Measurements from ENCODE around the gene GPAT3.
"Not testable (repeated sequence)": the region's sequence is repeated elsewhere in the genome, so short reads cannot be mapped to it uniquely, and the experiment has no call there.

GPAT3 gene

DNA sequence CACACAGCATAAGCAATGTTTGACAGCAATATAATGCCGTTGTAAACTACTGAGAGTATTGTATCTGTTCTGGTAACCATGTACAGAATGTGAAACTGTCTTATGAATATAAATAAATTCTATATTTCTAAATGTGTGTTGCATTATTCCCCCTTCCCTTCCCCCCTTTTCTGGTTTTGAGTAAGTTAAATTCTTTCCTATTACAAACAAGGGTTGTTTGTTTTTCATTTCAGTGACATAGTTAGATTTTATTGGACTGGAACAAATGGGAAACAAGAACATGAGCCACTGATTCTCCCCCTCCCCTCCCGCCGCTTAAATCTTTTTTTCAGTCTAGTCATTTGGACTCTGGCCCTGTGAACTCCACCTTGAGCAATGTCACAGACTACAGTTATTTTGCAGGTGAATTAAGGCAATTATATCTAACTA, 69.8 kb downstream of the GPAT3 start:
- no peak for DNase-seq

DNA sequence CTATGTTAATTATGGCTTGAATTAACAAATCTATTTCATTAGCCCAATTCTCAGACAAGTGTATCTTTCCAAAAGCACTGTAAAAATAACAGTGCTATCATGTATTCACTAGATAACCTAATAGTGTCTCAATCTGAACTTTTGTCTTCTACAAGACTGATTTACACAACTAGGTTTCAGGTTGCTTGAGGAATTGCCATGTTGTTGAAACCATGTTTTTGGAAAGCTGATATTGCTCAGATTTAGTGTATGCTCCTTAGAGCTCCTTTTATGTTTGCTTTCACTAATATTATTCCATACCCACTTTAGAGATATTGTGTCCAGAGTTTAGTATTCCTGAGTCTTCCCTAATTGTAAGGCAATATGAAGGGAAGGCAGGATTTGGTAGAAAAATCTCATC, 70.6 kb downstream of the GPAT3 start:
- no peak for DNase-seq

DNA sequence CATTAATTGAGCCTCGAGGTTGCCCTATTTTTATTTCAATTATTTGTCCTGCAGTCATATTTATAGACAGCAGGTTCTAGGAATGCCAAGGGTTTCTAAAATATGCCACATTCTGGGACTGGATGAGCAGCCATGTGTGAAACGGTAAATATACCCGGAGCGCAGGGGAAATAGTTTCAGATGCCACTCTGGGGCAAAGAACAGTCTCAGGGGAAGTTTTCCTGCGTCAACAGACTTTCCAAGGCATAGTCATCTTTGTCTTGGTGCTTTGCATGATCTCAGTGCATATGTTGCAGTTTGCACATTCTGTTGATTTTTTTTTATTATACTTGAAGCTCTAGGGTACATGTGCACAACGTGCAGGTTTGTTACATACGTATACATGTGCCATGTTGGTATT, 71.0 kb downstream of the GPAT3 start:
- DNase-seq: no peak

DNA sequence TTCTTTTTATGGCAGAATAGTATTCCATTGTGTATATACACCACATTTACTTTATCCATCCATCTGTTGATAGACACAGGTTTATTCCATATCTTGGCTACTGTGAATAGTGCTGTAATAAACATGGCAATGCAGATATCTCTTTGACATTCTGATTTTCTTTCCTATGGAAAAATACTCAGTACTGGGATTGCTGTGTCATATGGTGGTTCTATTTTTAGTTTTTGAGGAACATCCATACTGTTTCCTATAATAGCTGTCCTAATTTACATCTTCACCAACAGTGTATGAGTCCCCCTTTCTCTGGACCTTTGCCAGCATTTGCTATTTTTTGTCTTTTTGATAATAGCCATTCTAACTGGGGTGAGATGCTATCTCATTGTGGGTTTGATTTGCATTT, 73.5 kb downstream of the GPAT3 start:
- DNase-seq: no peak

DNA sequence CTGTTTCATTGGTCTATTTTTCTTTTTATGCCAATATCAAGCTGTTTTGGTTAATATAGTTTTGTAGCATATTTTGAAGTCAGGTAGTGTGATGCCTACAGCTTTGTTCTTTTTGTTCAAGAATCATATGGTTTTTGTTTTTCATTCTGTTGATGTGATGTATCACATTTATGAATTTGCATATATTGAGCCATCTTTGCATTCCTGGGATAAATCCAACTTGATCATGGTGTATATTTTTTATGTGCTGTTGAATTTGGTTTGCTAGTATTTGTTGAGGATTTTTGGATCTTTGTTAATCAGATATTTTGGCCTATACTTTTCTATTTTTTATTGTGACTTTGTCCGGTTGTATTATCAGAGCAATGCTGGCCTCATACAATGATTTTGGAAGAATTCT, 74.8 kb downstream of the GPAT3 start:
- DNase-seq: no peak

DNA sequence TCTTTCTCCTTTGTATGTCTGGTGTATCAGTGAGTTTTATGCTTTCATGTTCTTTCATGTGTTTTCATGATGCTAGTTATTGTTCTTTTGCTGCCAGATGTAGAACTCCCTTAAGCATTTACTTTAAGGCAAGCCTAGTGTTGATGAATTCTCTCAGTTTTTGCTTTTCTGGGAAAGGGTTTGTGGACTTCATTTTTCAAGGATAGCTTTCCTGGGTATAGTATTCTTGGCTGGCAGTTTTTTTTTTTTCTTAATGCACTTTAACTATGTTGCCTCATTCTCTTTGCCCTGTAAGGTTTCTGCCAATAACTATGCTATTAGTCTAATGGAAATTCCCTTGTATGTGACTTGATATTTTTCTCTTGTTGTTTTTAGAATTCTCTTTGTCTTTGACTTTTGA, 77.1 kb downstream of the GPAT3 start:
- no peak for DNase-seq

DNA sequence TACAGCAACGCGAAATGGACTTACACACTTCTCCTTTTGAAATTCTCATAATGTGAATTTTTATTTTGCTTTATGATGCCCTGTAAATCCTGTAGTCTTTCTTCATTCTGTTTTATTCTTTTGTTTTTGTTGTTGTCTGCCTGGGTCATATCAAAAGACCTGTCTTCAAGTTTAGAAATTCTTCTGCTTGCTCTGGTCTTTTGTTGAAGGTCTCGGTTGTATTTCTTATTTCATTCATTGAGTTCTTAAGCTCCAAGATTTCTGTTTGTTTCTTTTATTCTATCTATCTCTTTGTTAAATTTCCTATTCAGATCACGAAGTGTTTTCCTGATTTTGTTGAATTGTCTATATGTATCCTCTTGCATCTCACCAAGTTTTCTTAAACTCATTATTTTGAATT, 78.1 kb downstream of the GPAT3 start:
- DNase-seq: no peak

DNA sequence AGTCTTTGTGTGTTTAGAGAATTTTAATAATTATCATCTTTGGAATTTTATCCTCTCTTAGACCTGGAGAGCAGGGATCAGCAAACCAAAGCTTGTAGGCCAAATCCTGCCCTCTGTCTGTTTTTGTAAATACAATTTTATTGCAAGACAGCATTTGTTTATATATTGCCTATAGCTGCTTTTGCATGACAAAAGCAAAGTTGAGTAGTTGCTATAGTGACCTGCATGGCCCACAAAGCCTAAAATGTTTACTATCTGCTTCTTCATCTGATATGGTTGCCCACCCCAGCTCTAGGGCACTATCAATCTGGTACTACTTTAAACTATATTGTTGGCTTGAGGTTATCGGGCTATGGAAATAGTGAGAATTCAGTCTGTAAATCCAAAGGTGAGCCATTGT, 80.3 kb downstream of the GPAT3 start:
- no peak for DNase-seq

DNA sequence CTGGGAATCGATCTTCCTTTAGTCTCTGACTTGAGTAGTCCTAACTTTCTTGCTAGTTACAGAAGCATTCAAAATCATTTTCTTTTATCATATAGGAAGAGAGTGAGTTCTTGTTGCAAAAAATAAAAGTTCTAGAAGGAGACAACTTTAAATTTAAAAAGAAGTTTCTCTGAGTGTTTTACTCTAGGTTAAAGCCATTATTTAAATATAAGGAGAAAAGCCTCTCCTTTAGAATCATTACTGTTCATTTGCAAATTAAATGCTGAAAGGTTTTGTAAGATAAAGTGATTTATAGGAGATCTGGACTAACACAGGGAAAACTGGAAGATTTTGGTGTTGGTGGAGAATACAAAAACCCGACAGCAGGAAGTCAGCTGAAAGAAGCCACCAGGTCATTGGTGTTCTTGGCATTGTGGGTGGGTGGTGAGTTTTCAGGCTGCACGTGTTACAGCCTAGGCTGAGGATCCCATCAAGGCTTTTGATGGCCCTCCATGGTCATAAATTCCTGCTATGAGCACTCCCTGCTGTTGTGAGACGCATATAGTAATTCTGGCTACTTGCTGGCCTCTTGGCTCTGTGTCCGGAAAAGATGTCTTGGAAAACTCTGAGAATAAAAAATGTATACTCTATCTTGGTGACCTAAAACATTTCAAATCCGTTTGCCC, 81.6 kb downstream of the GPAT3 start:
- no peak for DNase-seq

DNA sequence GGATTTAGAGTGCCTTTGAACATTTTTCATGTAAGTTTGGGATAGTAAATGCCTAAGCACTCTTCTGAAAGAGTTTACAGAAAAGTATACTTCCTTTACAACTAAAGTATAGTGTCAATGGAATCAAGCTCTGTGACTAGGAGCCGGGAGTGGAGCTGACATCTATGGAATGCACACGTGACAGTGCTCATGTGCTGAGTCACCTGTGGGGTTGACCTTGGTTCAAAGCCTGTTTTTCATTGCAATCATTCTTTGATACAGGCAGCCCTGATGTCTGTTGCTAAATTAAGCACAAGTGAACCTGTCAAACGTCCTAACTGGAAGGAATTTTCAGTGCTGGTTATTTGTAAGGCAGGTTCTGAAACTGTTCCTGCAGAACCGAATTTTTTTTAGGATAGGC, 82.5 kb downstream of the GPAT3 start:
- DNase-seq: no peak

DNA sequence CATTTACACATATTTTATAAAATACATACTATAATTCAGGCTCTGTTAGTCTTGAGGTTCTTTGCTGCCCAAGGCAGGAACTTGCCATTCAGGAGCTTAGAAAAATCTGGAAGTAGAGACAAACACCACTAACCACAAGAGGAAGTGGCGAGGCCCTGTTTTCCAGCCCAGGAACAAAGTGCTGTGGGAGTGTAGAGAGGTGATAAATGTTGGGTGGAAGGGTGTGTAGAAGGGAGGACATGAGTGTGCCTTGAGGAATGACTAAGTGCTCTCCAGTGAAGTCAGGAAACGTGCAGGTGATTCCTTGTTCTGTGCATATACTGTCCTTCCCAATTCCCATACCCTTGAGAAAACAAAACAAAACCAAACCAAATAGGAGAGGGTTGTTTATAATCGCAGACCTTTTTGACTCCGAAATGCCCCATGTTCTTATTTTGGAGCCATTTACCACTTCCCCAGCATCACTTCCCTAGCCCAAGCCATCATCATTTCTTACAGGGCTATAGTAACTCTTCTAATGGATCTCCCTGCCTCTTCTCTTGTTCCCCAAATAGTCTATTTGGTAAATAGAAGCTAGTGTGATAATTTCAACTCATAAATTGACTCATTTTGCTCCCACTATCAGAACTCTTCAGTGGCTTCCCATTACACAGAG, 83.2 kb downstream of the GPAT3 start:
- no peak for DNase-seq

DNA sequence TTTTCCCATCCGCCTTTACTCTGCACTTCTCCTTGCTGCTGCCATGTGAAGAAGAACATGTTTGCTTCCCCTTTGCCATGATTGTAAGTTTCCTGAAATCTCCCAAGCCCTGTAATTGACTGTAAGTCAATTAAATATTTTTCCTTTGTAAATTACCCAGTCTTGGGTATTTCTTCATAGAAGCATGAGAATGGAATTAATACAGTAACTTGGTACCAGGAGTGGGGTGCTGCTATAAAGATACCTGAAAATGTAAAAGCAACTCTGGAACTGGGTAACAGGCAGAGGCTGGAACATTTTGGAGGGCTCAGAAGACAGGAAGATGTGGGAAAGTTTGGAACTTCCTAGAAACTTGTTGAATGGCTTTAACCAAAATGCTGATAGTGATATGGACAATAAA, 86.2 kb downstream of the GPAT3 start:
- not testable (repeated sequence) for DNase-seq

DNA sequence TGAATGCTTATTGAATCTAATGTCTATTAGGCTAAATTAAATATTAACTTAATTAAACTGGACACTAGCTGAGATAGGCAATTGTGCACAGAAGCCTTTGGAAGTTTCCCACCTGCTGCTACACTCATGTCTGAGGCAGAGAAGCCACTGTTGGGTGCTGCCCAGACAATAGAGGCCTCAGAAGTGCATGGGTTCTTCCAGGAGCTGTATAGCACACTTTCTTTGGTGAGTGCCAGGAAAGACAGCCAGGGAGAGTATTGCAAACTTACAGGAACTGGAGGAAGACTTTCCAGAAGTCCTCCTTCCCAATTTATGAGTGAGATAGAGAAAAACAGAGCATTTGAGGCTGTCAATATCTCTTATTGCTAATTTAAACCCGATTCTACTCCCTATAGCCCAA, 89.9 kb downstream of the GPAT3 start:
- DNase-seq: no peak

DNA sequence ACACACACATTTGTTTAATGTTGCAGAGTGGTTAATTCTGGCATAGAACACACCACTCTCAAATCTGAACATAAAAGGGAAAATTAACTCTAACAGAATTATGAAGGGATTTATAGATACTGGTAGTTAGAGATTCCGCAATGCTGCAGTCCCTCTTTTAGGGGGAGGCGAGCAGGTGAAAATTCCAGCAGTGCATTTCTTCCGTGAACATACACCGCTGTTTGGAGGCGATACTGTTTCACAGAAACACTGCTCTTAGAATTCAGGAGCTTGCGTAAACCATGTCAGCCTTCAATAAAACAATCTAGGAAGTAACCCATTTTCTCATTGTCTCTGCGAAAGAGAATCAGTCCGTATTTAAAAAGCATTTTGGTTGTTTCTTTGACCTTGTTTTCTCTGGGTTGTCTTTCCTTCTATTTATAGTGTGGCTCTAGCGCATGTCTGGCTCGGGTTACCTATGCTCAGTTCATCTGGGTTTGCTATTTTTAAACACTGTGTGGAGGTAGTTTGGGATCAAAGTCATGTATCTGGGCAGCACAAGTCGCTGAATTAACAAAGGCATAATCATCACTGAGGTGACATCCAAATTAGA, 90.4 kb downstream of the GPAT3 start:
- no peak for DNase-seq

DNA sequence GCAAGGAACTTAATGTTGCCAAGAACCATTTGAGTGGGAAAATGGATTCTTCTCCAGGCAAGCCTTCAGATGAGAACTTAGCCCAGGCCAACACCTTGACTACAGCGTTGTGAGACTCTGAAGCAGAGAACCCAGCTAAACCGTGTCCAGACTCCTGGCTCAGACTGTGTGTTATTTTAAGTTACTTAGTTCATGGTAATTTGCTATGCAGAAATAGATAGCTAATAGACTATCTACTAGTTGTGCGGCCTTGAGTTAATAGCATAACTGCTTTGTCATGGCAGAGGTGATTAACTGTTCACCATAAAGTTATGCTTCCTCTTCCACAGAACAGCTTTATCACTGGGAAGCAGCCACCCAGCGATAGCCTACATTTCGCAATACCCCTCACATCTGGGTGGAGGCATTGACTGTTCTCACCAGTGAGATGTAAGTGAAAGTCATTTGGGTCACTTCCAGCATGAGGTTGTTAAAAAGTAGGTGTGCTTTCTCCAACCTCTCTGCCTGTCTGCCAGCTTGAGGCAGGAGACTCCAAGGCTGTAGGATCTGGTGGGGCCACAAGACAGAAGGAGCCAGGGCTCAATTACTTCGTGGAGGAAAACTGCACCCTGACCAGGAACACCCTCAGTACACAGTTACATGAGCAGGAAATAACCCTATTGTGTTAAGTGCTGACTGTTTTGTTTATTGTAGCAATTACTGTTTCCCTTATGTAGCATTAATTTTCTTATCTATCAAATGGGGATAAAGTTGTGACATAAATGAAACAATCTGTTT, 94.2 kb downstream of the GPAT3 start:
- DNase-seq: no peak

DNA sequence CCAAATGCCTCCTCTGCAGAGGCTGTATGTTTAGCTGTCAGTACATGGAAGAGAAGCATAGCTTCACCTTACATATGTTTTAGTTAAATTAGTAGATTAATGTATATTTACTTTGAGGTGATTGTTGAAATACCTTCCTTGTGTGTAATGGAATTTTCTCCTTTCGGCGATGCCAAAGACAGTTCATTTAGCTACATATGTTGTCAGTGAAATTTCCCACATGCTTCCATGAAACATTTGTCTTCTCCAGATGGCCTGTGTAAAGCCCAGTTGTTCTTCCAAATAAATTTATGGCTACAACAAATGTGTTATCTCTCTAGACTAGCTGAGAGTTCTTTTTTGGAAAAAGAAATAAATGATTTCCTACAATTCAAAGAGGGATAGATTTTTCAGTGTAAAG, 95.2 kb downstream of the GPAT3 start:
- DNase-seq: no peak

DNA sequence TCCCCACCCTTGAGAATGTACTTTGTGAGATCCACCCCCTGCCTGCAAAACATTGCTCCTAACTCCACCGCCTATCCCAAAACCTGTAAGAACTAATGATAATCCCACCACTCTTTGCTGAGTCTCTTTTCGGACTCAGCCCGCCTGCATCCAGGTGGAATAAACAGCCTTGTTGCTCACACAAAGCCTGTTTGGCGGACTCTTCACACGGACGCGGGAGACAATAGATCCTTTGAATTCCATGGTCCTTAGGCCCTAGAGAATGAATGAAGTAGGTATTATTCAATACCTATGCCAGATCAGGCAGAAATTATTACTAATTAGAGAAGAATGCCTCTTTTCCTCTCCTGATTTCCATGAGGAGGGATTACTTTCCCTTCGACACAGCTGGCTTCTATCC, 101.0 kb downstream of the GPAT3 start:
- no peak for DNase-seq

DNA sequence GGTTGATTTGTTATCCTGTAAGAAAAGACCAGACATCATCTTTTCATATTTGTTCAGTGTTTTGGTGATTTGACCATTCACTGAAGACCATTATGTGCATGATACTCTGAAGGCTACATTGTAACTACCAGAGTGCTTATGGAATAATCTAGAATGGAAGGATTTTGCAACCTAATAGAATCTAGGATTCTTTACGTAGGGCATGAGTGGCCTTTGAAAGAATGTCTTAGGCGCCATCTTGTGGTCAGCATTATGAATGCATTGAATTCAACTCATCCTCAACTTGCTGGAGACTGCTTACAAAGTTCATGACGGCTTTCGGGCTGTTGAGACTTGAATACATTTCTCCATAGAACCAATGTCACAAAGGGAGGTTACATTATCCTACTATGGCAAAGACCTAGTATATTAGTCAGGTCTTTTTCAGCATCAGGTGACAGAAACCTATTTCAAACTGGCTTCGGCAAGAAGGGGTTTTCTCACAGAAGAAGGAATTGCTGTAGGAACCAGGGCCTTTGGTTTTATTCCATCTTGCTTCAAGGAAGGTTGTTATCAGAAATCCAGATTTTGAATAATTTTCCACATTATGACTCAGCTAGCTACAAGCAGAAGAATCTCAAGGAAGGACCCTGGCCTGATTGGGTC, 104.1 kb downstream of the GPAT3 start:
- no peak for DNase-seq

DNA sequence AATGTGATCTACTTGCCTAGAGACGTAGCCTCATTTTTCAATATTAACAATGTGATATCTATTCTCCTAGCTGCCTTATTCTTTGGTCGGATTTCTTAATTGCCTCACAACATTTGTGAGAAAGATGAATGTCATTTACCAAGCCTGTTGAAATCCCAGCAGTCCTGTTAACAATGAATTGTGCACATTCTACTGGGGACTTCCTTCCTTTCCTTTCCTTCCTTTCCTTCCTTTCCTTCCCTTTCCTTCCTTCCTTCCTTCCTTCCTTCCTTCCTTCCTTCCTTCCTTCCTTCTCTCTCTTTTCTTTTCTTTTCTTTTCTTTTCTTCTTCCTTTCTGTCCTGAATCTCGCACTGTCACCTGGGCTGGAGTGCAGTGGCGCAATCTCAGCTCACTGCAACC, 107.1 kb downstream of the GPAT3 start:
- no peak for DNase-seq

DNA sequence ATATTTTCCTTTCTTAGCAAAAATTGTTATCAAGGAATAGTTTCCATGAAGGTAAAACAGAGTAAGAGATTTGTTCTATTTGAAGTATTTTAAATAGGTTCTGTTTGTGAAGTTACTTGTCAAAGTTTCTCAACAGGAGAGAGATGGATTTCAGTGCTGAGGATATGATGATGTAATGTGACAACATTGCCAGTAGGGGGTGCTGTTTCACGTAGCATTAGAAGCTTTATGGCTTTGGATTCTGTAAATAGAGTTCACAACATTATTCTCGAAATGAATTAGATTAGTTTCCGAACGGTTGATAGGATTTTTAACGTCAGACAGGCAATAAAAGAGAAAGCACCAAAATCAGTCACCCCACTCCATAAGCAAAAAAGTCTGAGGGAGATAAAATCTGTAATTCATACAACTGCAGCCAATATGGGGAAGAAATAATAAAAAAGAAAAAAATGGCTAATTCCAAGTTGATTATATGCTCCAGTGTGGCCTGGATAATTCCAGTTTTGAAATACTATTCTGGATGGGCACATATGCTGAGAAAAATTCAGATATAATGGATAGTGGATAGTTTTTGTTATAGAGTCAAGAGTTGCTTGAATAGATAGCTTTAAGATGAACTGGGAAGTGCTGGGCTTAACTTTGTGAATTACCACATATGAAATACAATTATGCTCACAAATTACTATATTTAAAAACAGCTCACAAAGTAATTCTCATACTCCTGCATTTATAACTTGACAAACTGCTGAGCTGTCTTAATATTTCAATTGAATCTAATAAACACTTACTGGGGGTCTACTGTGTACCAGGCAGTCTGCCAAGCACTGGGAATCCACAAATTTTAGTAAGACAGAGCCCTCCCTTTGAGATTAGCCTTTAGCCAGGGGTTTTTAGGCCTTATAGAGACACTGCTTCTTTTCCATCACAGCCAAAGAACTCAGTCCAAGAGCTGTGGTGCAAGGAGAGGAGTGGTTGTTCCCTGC, 109.1 kb downstream of the GPAT3 start:
- DNase-seq: no peak

DNA sequence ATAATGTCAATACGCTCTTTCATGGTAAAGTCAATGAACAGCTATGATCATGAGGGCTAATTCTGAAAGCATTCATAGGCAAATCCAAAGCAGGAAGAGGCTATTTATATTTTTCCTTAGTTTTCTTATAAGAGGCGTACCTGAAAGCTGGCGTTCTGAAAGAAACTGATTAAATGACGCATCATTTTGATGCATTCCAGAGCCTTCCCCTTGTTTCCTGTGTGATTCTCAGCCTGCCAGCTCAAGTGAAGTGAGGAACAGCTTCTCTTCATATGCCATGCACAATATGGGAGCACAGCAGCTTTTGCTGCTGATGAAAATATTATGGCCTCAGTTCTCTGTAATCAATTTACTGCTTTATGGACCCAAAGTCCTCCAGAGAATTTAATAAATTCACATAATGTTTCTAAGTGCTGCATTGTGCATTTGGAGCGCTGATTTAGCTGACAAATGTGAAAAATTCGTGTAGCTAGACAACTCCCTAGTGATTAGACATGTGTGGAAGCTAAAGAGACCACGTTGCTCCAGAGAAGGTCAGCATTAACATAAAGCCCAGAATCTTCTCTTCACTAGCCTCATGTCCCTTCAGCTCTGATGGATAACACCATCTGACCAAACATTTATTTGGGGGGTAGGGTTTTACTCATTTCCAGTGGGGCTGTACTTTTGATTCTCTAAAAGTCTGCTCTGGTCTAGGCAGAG, 110.8 kb downstream of the GPAT3 start:
- DNase-seq: no peak
